Measurements from ENCODE around the gene TARS2. TPM values are rescaled to one million over a fixed set of nuclear protein-coding genes. Genes with fewer than 3 reads are reported as not detected.

TARS2 gene
- total and polyA plus RNA-seq, 10 donors, result 14.6 to 30.4 (median 22.2) TPM

- TF ChIP-seq POLR2AphosphoS5 (IDR thresholded peaks at IDR 0.05) (no peak), POLR2A (IDR thresholded peaks at IDR 0.05) (no peak), CTCF (IDR thresholded peaks at IDR 0.05 in 8 of 11, conservative IDR thresholded peaks at IDR 0.05 in 3 of 11) (no peak)
- peak; percentile 42 for DNase-seq
- Histone ChIP-seq H3K27me3 (replicated peaks in 1 of 7) (no peaks in the 10 kb centered on the region), H3K36me3 (peaks cover 3 to 99% (median 64%) of the 10 kb centered on the region in 6 donors), H3K27ac (no peak overlapping the region), H3K9me3 (no peaks in the 10 kb centered on the region), H3K4me3 (no peak overlapping the region), H3K4me1 (no peaks in the 10 kb centered on the region)
- 91 to 98% (median 97%) methylated on average over 10 of the region's 10 CpGs for WGBS, 5 donors
- intact Hi-C loops (cut with DNase I; ENCODE audit: low total_unique reads), result no loop called here
Observed at GRCh38 chr1:150498342-150498741, 11.1 kb downstream of the TARS2 start.

- H3K9me3 ChIP-seq, result no peaks in the 10 kb centered on the region
- peaks cover 0 to 74% (median 53%) of the 10 kb centered on the region in 6 donors for H3K36me3 ChIP-seq
- no peak overlapping the region for H3K4me3 ChIP-seq
- WGBS, 5 donors, result 93 to 99% (median 94%) methylated on average over 5 to 6 of the region's 6 CpGs
- H3K4me1 ChIP-seq, result peaks cover 0 to 18% (median 0%) of the 10 kb centered on the region in 6 donors
- TF ChIP-seq POLR2A (IDR thresholded peaks at IDR 0.05) (no peak), CTCF (IDR thresholded peaks at IDR 0.05 in 8 of 11, conservative IDR thresholded peaks at IDR 0.05 in 3 of 11) (no peak), POLR2AphosphoS5 (IDR thresholded peaks at IDR 0.05) (no peak)
- H3K27me3 ChIP-seq (replicated peaks in 1 of 7), result no peaks in the 10 kb centered on the region
- H3K27ac ChIP-seq, result no peak overlapping the region
- DNase-seq, result peak; percentile 35
- intact Hi-C loops (cut with DNase I; ENCODE audit: low total_unique reads), result no loop called here
Observed at GRCh38 chr1:150505431-150505830, 18.2 kb downstream of the TARS2 start.

DNA sequence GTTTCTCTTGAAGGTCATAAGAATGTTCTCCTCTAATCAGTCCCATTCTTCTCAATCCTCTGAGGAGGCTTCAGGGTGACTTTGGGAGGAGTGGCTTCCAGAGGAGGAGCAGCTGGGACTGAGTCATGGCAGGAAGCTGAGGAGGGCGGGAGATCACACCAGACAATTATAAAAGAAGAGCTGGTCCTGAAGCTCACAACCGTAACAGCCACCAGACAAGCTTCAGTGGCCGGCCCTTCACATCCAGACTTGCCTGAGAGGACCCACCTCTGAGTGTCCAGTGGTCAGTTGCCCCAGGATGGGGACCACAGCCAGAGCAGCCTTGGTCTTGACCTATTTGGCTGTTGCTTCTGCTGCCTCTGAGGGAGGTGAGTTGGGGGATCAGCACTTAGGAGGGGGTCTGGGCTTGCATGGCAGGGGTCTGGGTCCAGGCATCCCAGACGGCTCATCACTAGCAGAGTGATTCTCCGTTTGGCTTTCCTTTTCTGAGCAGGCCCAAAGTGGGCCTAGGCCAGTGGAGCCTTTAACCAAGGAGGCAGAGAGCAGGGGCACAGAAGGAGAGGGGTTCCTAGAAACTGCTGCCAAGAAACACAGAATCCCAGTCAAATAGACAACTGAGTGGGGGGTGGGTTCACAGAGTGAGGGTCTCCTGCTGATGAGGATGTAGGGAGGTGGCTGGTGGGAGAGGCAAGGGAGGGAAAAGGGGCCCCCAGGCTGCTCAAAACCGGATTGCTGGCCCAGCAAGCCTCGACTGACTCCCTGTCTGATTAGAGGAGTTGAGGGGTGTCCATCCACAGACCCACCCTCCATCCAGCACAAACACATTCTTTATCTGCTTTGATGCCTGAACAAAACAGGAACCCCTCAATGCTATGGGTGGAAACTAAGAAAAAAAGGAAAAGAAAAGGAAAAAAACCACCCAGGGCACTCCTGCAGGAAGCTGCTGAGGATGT is 21.0 kb downstream of the TARS2 start, which contains the start of gene ECM1:
Gene ECM1, plus strand, starts transcription at position 198 of the 953 bp plus-strand sequence. Its CDS starts 101 bp downstream, at position 299.
- intact Hi-C loops (cut with DNase I; ENCODE audit: low total_unique reads), result no loop called here
- Histone ChIP-seq H3K36me3 (peaks cover 0 to 64% (median 31%) of the 10 kb centered on the region in 6 donors), H3K27ac (peak within 1 kb of the TSS in 7 of 8 donors; percentile 13 to 71 (median 57)), H3K9me3 (no peaks in the 10 kb centered on the region), H3K4me3 (peak within 1 kb of the TSS in 2 of 8 donors; percentile 14 to 16), H3K4me1 (peaks cover 0 to 18% (median 0%) of the 10 kb centered on the region in 6 donors), H3K27me3 (replicated peaks in 1 of 7) (no peaks in the 10 kb centered on the region)
- no peak for TF ChIP-seq POLR2A (IDR thresholded peaks at IDR 0.05)
- TF ChIP-seq POLR2AphosphoS5 (IDR thresholded peaks at IDR 0.05), result peak in 1 of 3 donors; percentile 23
- TF ChIP-seq CTCF (IDR thresholded peaks at IDR 0.05 in 8 of 11, conservative IDR thresholded peaks at IDR 0.05 in 3 of 11), result no peak
- peak; percentile 47 for DNase-seq
- WGBS, 5 donors, result 60 to 72% (median 66%) methylated on average over 5 to 7 of the region's 7 CpGs

DNA sequence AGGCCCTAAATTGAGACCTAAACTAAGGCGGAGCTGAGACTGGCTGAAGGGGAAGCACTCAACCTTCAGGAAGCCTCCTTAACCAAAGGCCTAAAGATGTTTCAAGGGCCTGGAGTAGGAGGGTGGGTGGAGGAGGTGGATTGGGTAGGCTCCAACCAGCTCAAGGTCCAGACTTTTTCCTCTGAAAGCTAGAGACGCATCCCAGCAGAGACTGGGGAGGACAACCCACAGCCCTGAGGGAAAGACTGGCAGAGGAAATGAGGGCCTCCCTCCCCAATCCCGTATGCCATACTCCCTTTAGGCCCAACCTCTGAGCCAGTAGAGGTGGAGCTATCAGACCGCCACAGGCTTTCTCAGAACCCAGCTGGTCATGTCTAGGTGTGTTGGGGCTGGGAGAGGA is 21.8 kb downstream of the TARS2 start:
- no peak for TF ChIP-seq POLR2AphosphoS5 (IDR thresholded peaks at IDR 0.05)
- TF ChIP-seq CTCF (IDR thresholded peaks at IDR 0.05 in 8 of 11, conservative IDR thresholded peaks at IDR 0.05 in 3 of 11), result no peak
- TF ChIP-seq POLR2A (IDR thresholded peaks at IDR 0.05), result no peak
- intact Hi-C loops (cut with DNase I; ENCODE audit: low total_unique reads), result no loop called here
- Histone ChIP-seq H3K4me3 (no peak overlapping the region), H3K9me3 (no peaks in the 10 kb centered on the region), H3K36me3 (peaks cover 0 to 59% (median 29%) of the 10 kb centered on the region in 6 donors), H3K4me1 (peaks cover 0 to 18% (median 0%) of the 10 kb centered on the region in 6 donors), H3K27me3 (replicated peaks in 1 of 7) (no peaks in the 10 kb centered on the region), H3K27ac (peak overlapping the region in 5 of 8 donors; percentile 27 to 71 (median 69))
- 63 to 79% (median 66%) methylated on average over 3 to 4 of the region's 4 CpGs for WGBS, 5 donors
- DNase-seq, result peak; percentile 41

Data from spleen (tissue), 11 donors.